SK-N-SH treated with all-trans-retinoic acid at 6 μM for 48 hours (cell line): ENCODE results near the gene BTG4.

Experiments used
- ZFP3 ChIP-seq: fragments of 250-450 bp; sonication (Bioruptor Pico); IDR thresholded peaks from 2 replicates; pipeline ENCODE4 v1.5.0; 2020; ENCODE audit warnings: mild to moderate bottlenecking, moderate library complexity
- ZFP30 ChIP-seq: fragments of 450-650 bp; formaldehyde crosslinking; IDR thresholded peaks from 2 replicates; pipeline ENCODE4 v1.5.0; 2022; ENCODE audit warnings: mild to moderate bottlenecking, moderate library complexity
- ZNF8 ChIP-seq: fragments of 450-650 bp; formaldehyde crosslinking; IDR thresholded peaks from 2 replicates; pipeline ENCODE4 v1.5.0; 2020; ENCODE audit warnings: mild to moderate bottlenecking, moderate library complexity
- TF ChIP-seq, protein P1 (sequence below): fragments of 250-450 bp; sonication (Bioruptor Pico); IDR thresholded peaks from 2 replicates; pipeline ENCODE4 v1.5.1; 2020; ENCODE audit warnings: low read depth, mild to moderate bottlenecking, moderate library complexity
- TF ChIP-seq, protein P2 (sequence below): fragments of 250-450 bp; sonication (Bioruptor Pico); IDR thresholded peaks from 2 replicates; pipeline ENCODE4 v1.8.0; 2020; ENCODE audit warnings: mild to moderate bottlenecking, moderate library complexity, borderline replicate concordance

DNA sequence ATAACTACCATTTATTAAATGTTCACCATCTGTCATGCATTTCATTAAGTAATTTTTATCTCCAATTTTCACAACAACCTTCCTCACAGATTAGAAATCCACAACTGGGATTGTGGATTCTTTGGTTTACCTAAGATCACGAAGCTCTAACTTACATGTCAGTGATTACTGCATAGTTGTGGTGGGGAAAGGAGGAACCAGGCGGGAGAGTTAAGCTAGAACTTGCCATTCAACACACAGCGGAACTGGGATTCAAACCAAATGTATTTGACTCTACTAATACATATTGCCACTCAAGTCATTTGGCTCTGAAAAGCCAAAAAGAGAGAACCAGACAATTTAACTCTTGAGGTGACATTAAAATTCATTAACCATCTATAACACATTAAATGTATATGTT, 17.9 kb upstream of the BTG4 start:
- TF ChIP-seq ZFP3, result no peak
- no peak for TF ChIP-seq ZFP30 (CRISPR knock-in tag)
- TF ChIP-seq, protein P1, sequence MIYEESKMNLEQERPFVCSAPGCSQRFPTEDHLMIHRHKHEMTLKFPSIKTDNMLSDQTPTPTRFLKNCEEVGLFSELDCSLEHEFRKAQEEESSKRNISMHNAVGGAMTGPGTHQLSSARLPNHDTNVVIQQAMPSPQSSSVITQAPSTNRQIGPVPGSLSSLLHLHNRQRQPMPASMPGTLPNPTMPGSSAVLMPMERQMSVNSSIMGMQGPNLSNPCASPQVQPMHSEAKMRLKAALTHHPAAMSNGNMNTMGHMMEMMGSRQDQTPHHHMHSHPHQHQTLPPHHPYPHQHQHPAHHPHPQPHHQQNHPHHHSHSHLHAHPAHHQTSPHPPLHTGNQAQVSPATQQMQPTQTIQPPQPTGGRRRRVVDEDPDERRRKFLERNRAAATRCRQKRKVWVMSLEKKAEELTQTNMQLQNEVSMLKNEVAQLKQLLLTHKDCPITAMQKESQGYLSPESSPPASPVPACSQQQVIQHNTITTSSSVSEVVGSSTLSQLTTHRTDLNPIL (CRISPR knock-in tag), result no peak
- TF ChIP-seq ZNF8 (CRISPR knock-in tag), result no peak
- TF ChIP-seq, protein P2, sequence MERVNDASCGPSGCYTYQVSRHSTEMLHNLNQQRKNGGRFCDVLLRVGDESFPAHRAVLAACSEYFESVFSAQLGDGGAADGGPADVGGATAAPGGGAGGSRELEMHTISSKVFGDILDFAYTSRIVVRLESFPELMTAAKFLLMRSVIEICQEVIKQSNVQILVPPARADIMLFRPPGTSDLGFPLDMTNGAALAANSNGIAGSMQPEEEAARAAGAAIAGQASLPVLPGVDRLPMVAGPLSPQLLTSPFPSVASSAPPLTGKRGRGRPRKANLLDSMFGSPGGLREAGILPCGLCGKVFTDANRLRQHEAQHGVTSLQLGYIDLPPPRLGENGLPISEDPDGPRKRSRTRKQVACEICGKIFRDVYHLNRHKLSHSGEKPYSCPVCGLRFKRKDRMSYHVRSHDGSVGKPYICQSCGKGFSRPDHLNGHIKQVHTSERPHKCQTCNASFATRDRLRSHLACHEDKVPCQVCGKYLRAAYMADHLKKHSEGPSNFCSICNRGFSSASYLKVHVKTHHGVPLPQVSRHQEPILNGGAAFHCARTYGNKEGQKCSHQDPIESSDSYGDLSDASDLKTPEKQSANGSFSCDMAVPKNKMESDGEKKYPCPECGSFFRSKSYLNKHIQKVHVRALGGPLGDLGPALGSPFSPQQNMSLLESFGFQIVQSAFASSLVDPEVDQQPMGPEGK (CRISPR knock-in tag), result no peak
